C4-2B (cell line): Measurements from ENCODE around the gene DIPK1A.

Experiments used
- H3K27ac ChIP-seq: fragments of 450-650 bp; 2 replicates; pipeline ENCODE4 v1.5.1; 2017
- CTCF ChIP-seq: fragments of 450-650 bp; conservative IDR thresholded peaks from 2 replicates; pipeline ENCODE4 v1.5.1; 2017; ENCODE audit warnings: mild to moderate bottlenecking
- ZFX ChIP-seq: fragments of 450-650 bp; IDR thresholded peaks from 2 replicates; pipeline ENCODE4 v1.6.1; 2017

DIPK1A gene

GRCh38 chr1:92834617-92835016, 126.6 kb downstream of the DIPK1A start:
- no peak overlapping the region for H3K27ac ChIP-seq
- TF ChIP-seq CTCF = no peak
- no peak for TF ChIP-seq ZFX

- TF ChIP-seq ZFX (no peak), CTCF (no peak)
- H3K27ac ChIP-seq = no peak overlapping the region
Measured at GRCh38 chr1:92833840-92834239, 127.4 kb downstream of the DIPK1A start.

GRCh38 chr1:92832537-92833114, 128.6 kb downstream of the DIPK1A start:
- peak overlapping the region; percentile 94 for H3K27ac ChIP-seq
- TF ChIP-seq ZFX (no peak), CTCF (no peak)

GRCh38 chr1:92831762-92832536, 129.3 kb downstream of the DIPK1A start, which contains the start of gene RPL5:
TSS of gene RPL5 (plus strand) at chr1:92832040. CDS start at chr1:92832115, 75 bp downstream.
- TF ChIP-seq ZFX = peak; percentile 83
- TF ChIP-seq CTCF = peak; percentile 99
- peak within 1 kb of the TSS; percentile 94 for H3K27ac ChIP-seq

GRCh38 chr1:92831368-92831761, 129.9 kb downstream of the DIPK1A start:
- TF ChIP-seq ZFX (no peak), CTCF (no peak)
- H3K27ac ChIP-seq = peak overlapping the region; percentile 94

- no peak overlapping the region for H3K27ac ChIP-seq
- TF ChIP-seq CTCF = no peak
- TF ChIP-seq ZFX = no peak
Measured at GRCh38 chr1:92826792-92827191, 134.5 kb downstream of the DIPK1A start.

GRCh38 chr1:92822879-92823278, 138.4 kb downstream of the DIPK1A start:
- no peak overlapping the region for H3K27ac ChIP-seq
- TF ChIP-seq ZFX = no peak
- TF ChIP-seq CTCF = no peak
